Peyer's patch (tissue), 4 donors: ENCODE data around the gene DPH7.

ENCODE experiments used
- POLR2A ChIP-seq, 2 donors: fragments of 450-650 bp; IDR thresholded peaks; one replicate each; pipeline ENCODE4 v1.5.1; 2017; ENCODE audit warnings: antibody characterized with exemption in 2 of 2, mild to moderate bottlenecking in 2 of 2, moderate library complexity in 2 of 2
- TF ChIP-seq, protein P1 (sequence below), 6 experiments: fragments of 450-650 bp in 4 of 6; fragments of 200-600 bp in 2 of 6; sonication (generic) in 1 of 6; IDR thresholded peaks; one replicate each; pipeline ENCODE4 v1.5.1; 2017 to 2019; ENCODE audit warnings: antibody characterized with exemption in 6 of 6, mild to moderate bottlenecking in 3 of 6, moderate library complexity in 1 of 6

GRCh38 chr9:137626464-137626863 lies 47.7 kb upstream of the DPH7 start:
- TF ChIP-seq, protein P1, sequence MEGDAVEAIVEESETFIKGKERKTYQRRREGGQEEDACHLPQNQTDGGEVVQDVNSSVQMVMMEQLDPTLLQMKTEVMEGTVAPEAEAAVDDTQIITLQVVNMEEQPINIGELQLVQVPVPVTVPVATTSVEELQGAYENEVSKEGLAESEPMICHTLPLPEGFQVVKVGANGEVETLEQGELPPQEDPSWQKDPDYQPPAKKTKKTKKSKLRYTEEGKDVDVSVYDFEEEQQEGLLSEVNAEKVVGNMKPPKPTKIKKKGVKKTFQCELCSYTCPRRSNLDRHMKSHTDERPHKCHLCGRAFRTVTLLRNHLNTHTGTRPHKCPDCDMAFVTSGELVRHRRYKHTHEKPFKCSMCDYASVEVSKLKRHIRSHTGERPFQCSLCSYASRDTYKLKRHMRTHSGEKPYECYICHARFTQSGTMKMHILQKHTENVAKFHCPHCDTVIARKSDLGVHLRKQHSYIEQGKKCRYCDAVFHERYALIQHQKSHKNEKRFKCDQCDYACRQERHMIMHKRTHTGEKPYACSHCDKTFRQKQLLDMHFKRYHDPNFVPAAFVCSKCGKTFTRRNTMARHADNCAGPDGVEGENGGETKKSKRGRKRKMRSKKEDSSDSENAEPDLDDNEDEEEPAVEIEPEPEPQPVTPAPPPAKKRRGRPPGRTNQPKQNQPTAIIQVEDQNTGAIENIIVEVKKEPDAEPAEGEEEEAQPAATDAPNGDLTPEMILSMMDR (IDR thresholded peaks at IDR 0.05) = no peak
- TF ChIP-seq POLR2A (IDR thresholded peaks at IDR 0.05) = no peak
